Colonic mucosa (tissue), 4 donors: Measurements from ENCODE around the gene FOXA2. TPM values are rescaled to one million over a fixed set of nuclear protein-coding genes. Genes with fewer than 3 reads are reported as not detected.

Experiments used
- DNase-seq: peaks from one replicate; pipeline ENCODE4 v3.0.0-alpha.2; 2020
- H3K27ac ChIP-seq: fragments of 200-600 bp; one replicate; pipeline ENCODE4 v1.8.0; 2021
- H3K27me3 ChIP-seq: fragments of 200-600 bp; one replicate; pipeline ENCODE4 v1.8.0; 2021
- H3K36me3 ChIP-seq: fragments of 200-600 bp; one replicate; pipeline ENCODE4 v1.8.0; 2021
- H3K4me1 ChIP-seq: fragments of 200-600 bp; one replicate; pipeline ENCODE4 v1.8.0; 2021; ENCODE audit warnings: mild to moderate bottlenecking
- H3K4me3 ChIP-seq: fragments of 200-600 bp; one replicate; pipeline ENCODE4 v1.8.0; 2021
- H3K9ac ChIP-seq, 2 donors: one replicate each; pipeline ENCODE4 v1.7.0; 2013; ENCODE audit warnings: control low read depth in 2 of 2, low read depth in 2 of 2, low read length in 2 of 2
- H3K9me3 ChIP-seq: fragments of 200-600 bp; one replicate; pipeline ENCODE4 v1.8.0; 2021
- intact Hi-C: fragments of 100-400 bp; cut with DNase I; formaldehyde crosslinking; loops from one replicate; pipeline ENCODE4 v1.14.1; 2022
- total RNA-seq, 2 donors: library from RNA; stranded (reverse); fragmentation: NEBNext Ultra II Directional in 1 of 2; extraction: Animal tissue kit (Norgen Biotek cat#: 25700) in 1 of 2; gene quantifications; one replicate each; pipeline ENCODE4 v1.2.1, GENCODE V29; 2021
- TF ChIP-seq, protein P1 (sequence below): fragments of 200-600 bp; IDR thresholded peaks from one replicate; pipeline ENCODE4 v1.8.0; 2022; ENCODE audit warnings: antibody characterized with exemption, mild to moderate bottlenecking
- donor health status: healthy.
- donor health status: DM: no; HTN: no; CAD: no.
- donor health status: DM: no; HTN: no; CAD: no.

Gene FOXA2
- total RNA-seq, 2 donors from 2014 or later, result 27.9 to 29.1 TPM

DNA sequence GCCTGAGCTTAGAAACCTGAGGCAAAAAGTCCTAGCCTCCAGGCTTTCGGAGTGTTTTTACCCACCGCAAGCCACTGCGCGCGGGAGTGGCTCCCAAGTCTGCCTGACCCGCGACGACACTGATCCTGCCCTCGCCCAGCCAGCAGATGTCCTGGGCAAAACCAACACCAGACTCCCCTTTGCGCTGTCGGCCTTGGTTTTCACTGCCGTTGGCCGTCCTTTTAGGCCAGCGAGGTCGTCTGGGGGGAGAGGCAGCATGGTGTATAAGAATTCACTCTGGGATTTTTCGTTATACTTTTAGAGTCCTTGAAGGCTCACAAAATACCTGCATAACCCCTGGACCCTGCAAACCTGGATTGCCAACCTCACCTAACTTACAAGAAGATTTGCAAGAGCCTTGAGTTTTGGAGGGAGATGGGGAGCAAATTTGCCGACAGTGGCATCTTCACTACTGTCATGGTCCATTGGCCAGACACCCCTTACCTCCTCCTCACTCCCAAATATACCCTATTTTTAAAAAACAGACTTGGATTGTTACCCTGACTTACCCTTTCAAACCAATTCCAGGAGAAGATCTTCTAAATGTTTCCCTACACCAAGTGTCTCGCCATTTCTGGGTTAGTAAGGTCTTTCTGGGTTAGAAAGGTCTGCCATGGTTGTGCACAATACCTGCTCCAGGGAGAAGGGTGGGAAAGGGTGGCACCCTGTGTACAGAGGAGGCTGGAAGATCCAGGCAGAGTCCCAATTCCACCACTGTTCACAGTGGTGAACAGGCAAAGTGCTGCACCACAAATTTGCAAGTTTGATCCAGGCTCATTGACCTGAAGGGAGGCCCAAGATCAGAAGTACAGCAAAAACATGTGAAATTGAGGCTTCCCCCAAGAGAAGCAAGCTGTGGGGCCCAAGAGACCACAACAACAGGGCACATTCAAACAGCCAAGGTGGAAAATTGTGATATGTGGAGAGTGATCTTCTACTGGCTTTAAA is 4.4 kb downstream of the FOXA2 start:
- Histone ChIP-seq H3K27me3 (peaks cover 38% of the 10 kb centered on the region), H3K9ac (no peak overlapping the region), H3K27ac (no peak overlapping the region), H3K9me3 (no peaks in the 10 kb centered on the region), H3K4me1 (no peaks in the 10 kb centered on the region), H3K4me3 (no peak overlapping the region), H3K36me3 (no peaks in the 10 kb centered on the region)
- TF ChIP-seq, protein P1, sequence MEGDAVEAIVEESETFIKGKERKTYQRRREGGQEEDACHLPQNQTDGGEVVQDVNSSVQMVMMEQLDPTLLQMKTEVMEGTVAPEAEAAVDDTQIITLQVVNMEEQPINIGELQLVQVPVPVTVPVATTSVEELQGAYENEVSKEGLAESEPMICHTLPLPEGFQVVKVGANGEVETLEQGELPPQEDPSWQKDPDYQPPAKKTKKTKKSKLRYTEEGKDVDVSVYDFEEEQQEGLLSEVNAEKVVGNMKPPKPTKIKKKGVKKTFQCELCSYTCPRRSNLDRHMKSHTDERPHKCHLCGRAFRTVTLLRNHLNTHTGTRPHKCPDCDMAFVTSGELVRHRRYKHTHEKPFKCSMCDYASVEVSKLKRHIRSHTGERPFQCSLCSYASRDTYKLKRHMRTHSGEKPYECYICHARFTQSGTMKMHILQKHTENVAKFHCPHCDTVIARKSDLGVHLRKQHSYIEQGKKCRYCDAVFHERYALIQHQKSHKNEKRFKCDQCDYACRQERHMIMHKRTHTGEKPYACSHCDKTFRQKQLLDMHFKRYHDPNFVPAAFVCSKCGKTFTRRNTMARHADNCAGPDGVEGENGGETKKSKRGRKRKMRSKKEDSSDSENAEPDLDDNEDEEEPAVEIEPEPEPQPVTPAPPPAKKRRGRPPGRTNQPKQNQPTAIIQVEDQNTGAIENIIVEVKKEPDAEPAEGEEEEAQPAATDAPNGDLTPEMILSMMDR, result no peak
- intact Hi-C loops, result no loop called here
- peak; percentile 67 for DNase-seq

DNA sequence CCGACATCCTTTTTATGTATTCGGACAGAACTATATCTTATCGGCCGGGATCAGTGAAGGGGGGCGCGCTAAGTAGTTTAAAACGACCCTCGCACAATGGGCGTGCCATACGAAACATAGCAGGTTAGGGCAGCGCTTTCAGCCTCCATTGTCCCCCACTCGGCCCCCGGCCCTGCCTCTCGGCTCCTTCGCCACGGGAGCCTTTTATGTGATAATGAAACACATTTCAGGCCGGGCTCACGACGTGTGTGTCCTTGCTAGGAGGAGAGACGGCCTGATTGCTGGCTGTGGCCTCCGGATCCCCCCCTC is 5.3 kb downstream of the FOXA2 start:
- peak overlapping the region; percentile 35 for H3K4me3 ChIP-seq
- TF ChIP-seq, protein P1, result no peak
- peak overlapping the region in 1 of 2 donors; percentile 19 for H3K9ac ChIP-seq
- DNase-seq, result no peak
- no peaks in the 10 kb centered on the region for H3K36me3 ChIP-seq
- peaks cover 34% of the 10 kb centered on the region for H3K27me3 ChIP-seq
- no peaks in the 10 kb centered on the region for H3K9me3 ChIP-seq
- intact Hi-C loops, result no loop called here
- H3K27ac ChIP-seq, result no peak overlapping the region
- H3K4me1 ChIP-seq, result no peaks in the 10 kb centered on the region

DNA sequence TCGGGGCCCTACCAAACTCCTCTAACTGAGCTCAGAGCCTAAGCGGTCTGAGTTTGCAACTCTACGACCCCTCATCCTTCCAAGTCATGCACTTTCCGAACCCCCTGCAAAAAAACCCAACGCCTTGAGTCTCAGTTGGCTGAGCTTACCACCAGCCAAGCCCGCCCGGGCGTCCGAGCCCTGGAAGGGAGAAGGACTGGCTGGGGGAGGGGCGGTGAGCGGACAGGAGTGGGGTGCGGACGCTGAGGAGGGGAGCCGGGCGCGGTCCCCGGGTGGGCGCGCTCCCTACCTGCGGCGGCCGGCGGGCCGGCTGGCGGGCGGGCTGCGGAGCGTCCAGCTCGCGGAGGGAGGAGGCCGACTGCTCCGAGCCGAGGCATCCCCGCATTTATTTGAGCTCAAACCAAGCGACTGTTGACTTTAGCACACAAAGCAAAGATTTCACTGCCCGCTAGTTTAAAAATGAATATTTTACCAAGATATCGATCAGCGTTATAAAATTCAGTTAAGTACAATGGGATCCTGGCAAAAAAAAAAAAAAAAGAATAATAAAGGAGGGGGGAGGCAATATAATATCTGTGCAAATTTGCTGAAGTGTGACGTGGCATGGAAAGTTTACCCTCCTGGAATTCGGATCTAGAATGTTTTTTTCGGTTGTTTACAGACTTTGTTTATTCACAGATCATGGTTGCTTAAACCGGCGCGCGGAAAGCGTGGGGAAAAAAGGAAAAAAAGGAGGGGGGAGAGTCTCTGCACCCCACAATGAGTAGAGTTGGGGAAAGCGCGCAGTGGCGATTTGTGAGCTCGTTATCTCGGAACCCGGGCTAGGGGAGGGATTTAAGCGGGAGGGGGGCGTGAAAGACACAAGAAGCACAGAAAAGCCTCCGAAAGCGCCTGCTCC is 5.9 kb downstream of the FOXA2 start:
- TF ChIP-seq, protein P1, result no peak
- peak; percentile 70 for DNase-seq
- no peaks in the 10 kb centered on the region for H3K4me1 ChIP-seq
- H3K27me3 ChIP-seq, result peaks cover 34% of the 10 kb centered on the region
- intact Hi-C loops, result no loop called here
- H3K4me3 ChIP-seq, result peak overlapping the region; percentile 35
- no peaks in the 10 kb centered on the region for H3K9me3 ChIP-seq
- H3K9ac ChIP-seq, result peak overlapping the region; percentile 32 to 43
- H3K27ac ChIP-seq, result peak overlapping the region; percentile 37
- no peaks in the 10 kb centered on the region for H3K36me3 ChIP-seq

DNA sequence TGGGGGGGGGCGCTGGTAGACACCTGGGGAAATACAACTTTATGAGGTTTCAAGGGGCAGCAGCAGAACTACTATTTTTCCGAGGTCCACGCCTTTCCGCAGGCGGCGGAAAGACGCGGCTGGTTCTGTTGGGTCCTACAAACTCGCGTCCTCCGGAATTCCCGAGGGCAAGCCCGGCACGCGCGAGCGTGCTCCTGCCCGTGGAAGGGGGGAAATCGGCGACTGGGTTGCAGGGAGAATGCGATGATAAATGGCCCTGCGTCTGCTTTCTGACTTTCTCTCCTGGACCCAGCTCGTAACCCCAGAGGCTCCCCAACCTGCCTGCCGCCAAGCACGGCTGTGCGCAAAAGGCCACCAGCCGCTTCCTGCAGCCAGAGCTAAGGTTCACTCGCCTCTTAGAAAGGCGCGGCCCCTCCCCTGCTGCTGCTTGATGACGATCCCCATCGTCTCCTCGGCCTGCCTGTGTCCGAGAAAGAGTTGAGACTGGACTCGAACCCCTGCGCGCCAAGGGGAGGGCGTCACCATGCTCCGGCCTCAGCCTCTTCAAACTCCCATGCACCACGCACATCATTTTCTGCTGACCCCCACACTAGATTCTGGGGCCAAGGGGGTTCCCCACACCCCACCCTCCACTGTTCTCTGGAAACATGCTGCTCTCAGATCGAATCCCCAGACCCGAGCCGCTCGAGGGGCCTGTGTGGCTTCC is 6.7 kb downstream of the FOXA2 start:
- Histone ChIP-seq H3K9ac (peak overlapping the region; percentile 32 to 43), H3K36me3 (no peaks in the 10 kb centered on the region), H3K4me1 (no peaks in the 10 kb centered on the region), H3K27ac (peak overlapping the region; percentile 37), H3K4me3 (peak overlapping the region; percentile 35), H3K9me3 (no peaks in the 10 kb centered on the region), H3K27me3 (peaks cover 29% of the 10 kb centered on the region)
- TF ChIP-seq, protein P1, result no peak
- intact Hi-C loops, result no loop called here
- DNase-seq, result peak; percentile 62
